ENCODE data around the gene RNF186. TPM values are rescaled to one million over a fixed set of nuclear protein-coding genes. Genes with fewer than 3 reads are reported as not detected.

RNF186 gene
- 10 to 100 TPM; 15.1 to 42.6 (median 41.0) TPM for total RNA-seq
- long read RNA-seq, donor 1, transcript RNF186-201 (1 exons, 1,250 nt) = major isoform, 10 of 11 reads
- long read RNA-seq, donor 1, partial matches to known transcripts = 0 of 11 reads
- long read RNA-seq, donor 1, other reads (novel, unspliced or antisense) = 1 of 11 reads
- long read RNA-seq, donor 2, transcript RNF186-201 (1 exons, 1,250 nt) = major isoform, 36 of 36 reads
- long read RNA-seq, donor 2, partial matches to known transcripts = 0 of 36 reads
- long read RNA-seq, donor 2, other reads (novel, unspliced or antisense) = 0 of 36 reads

- peak; percentile 71 for ATAC-seq
- DNase-seq = peak; percentile 88 to 94 (median 89)
- H3K9me3 ChIP-seq = no peaks in the 10 kb centered on the region
Observed at GRCh38 chr1:19814681-19815503, at the start of gene RNF186. RNF186 (minus strand) TSS chr1:19815283; CDS start chr1:19815101, 182 bp downstream.

GRCh38 chr1:19864570-19865160 lies 49.6 kb upstream of the RNF186 start:
- TF ChIP-seq CTCF (IDR thresholded peaks at IDR 0.05) = no peak
- H3K9me3 ChIP-seq = no peaks in the 10 kb centered on the region
- no peak for ATAC-seq
- intact Hi-C loops (cut with DNase I, micrococcal nuclease) = loop anchor here in 1 of 2 donors (10.0 kb wide), 1 partner anchor 50 kb away; the partner anchor contains the start of gene RNF186
- no peak for DNase-seq
- H3K4me1 ChIP-seq (ENCODE audit: low read depth) = peaks cover 10% of the 10 kb centered on the region
- no peaks in the 10 kb centered on the region for H3K36me3 ChIP-seq (ENCODE audit: low read depth)
- H3K4me3 ChIP-seq = no peak overlapping the region

More at GRCh38 chr1:19814681-19815503, at the start of gene RNF186:
- peaks cover 3% of the 10 kb centered on the region for H3K36me3 ChIP-seq (ENCODE audit: low read depth)
- H3K4me1 ChIP-seq (ENCODE audit: low read depth) = peaks cover 10% of the 10 kb centered on the region
- peak within 1 kb of the TSS; percentile 48 for H3K4me3 ChIP-seq
- TF ChIP-seq CTCF (IDR thresholded peaks at IDR 0.05) = no peak
- intact Hi-C loops (cut with DNase I, micrococcal nuclease) = loop anchor here in 1 of 2 donors (10.0 kb wide), 1 partner anchor 50 kb away; no protein-coding TSS in a partner anchor

GRCh38 chr1:19862944-19863343 lies 47.9 kb upstream of the RNF186 start:
- no peak for ATAC-seq
- intact Hi-C loops (cut with DNase I, micrococcal nuclease) = loop anchor here in 1 of 2 donors (10.0 kb wide), 1 partner anchor 48 kb away; the partner anchor contains the start of gene RNF186

GRCh38 chr1:19861842-19862530 lies 46.9 kb upstream of the RNF186 start:
- DNase-seq = no peak
- Histone ChIP-seq H3K9me3 (no peaks in the 10 kb centered on the region), H3K4me3 (no peak overlapping the region), H3K36me3 (ENCODE audit: low read depth) (no peaks in the 10 kb centered on the region), H3K4me1 (ENCODE audit: low read depth) (peaks cover 10% of the 10 kb centered on the region)
- no peak for ATAC-seq
- intact Hi-C loops (cut with DNase I, micrococcal nuclease) = loop anchor here in 1 of 2 donors (10.0 kb wide), 1 partner anchor 47 kb away; the partner anchor contains the start of gene RNF186
- no peak for TF ChIP-seq CTCF (IDR thresholded peaks at IDR 0.05)

More at GRCh38 chr1:19862944-19863343, 47.9 kb upstream of the RNF186 start:
- DNase-seq = no peak
- no peak for TF ChIP-seq CTCF (IDR thresholded peaks at IDR 0.05)
- H3K9me3 ChIP-seq = no peaks in the 10 kb centered on the region
- H3K4me1 ChIP-seq (ENCODE audit: low read depth) = peaks cover 10% of the 10 kb centered on the region
- H3K36me3 ChIP-seq (ENCODE audit: low read depth) = no peaks in the 10 kb centered on the region
- no peak overlapping the region for H3K4me3 ChIP-seq

GRCh38 chr1:19861034-19861433 lies 46.0 kb upstream of the RNF186 start:
- no peak for TF ChIP-seq CTCF (IDR thresholded peaks at IDR 0.05)
- no peaks in the 10 kb centered on the region for H3K36me3 ChIP-seq (ENCODE audit: low read depth)
- H3K9me3 ChIP-seq = no peaks in the 10 kb centered on the region
- H3K4me3 ChIP-seq = no peak overlapping the region
- H3K4me1 ChIP-seq (ENCODE audit: low read depth) = peaks cover 10% of the 10 kb centered on the region
- peak in 1 of 3 donors; percentile 58 for DNase-seq
- peak; percentile 92 for ATAC-seq
- intact Hi-C loops (cut with DNase I, micrococcal nuclease) = loop anchor here in 1 of 2 donors (10.0 kb wide), 1 partner anchor 46 kb away; the partner anchor contains the start of gene RNF186

Data from mucosa of descending colon (tissue), 3 donors.